ENCODE measurements around the gene COL27A1.

DNA sequence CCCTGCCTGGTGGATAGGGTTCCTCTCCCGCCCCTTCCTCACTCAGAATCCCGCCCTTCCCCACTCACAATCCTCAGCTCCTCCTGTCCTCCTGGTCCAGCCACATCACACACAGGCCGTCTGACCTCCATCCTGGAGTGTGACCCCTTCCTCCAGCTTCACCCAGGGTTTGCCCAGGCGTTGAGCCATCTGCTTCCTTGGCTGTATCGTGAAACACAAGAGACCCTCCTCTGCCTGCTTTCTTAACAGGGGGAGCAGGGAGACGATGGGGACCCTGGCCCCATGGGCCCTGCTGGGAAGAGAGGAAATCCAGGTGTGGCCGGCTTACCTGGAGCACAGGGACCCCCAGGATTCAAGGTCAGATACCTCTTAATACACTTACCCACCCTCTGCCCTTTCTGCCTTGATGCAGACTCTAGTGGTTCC is 135.2 kb downstream of the COL27A1 start:
- no peak for TF ChIP-seq POLR2A (IDR thresholded peaks at IDR 0.05; ENCODE audit: low read depth, low read length)
- no peak for TF ChIP-seq POLR2AphosphoS5 (IDR thresholded peaks at IDR 0.05; ENCODE audit: low read depth, low read length)
- no peak for TF ChIP-seq TAF1 (IDR thresholded peaks at IDR 0.05; ENCODE audit: low read depth, low read length)
- no peak for TF ChIP-seq SPI1 (IDR thresholded peaks at IDR 0.05; ENCODE audit: low read depth, low read length)
- no peak for TF ChIP-seq POU2F2 (IDR thresholded peaks at IDR 0.05; ENCODE audit: low read depth, low read length)
- TF ChIP-seq PAX5 (IDR thresholded peaks at IDR 0.05; ENCODE audit: insufficient read depth, low read length, severe bottlenecking): no peak
